NT2/D1 (cell line): ENCODE data around the gene APBA2.

Experiments used
- SUZ12 ChIP-seq: IDR thresholded peaks from 2 replicates; pipeline ENCODE4 v1.6.1; 2011; ENCODE audit not compliant: insufficient read length, insufficient read depth; ENCODE audit errors: extremely low read depth
- YY1 ChIP-seq: IDR thresholded peaks from 2 replicates; pipeline ENCODE4 v1.6.1; 2011; ENCODE audit not compliant: insufficient read length, insufficient read depth
- ZNF274 ChIP-seq: IDR thresholded peaks from 2 replicates; pipeline ENCODE4 v1.6.1; 2011; ENCODE audit warnings: mild to moderate bottlenecking, low read depth, low read length

GRCh38 chr15:28904003-28904402 lies 18.2 kb downstream of the APBA2 start:
- TF ChIP-seq ZNF274 (no peak), SUZ12 (no peak), YY1 (no peak)
